Kidney (tissue), 14 donors: ENCODE data around the gene SMOC1. TPM values are rescaled to one million over a fixed set of nuclear protein-coding genes. Genes with fewer than 3 reads are reported as not detected.

ENCODE experiments used
- DNase-seq, 5 donors: peaks; one replicate each; pipeline ENCODE4 v3.0.0-alpha.2; 2013 to 2020
- FAIRE-seq: peaks from 2 replicates; lab custom pipeline; 2012; peaks lifted over from hg19 to GRCh38; lab: Jason Lieb, UNC
- H3K27ac ChIP-seq, 2 donors: one replicate each; pipeline ENCODE4 v1.7.0; 2013; ENCODE audit warnings: low read depth in 2 of 2, low read length in 2 of 2, inconsistent platforms in 1 of 2
- H3K27me3 ChIP-seq: one replicate; pipeline ENCODE4 v1.7.1; 2013; ENCODE audit warnings: low read length, inconsistent platforms; ENCODE audit not compliant: control insufficient read depth, insufficient read depth
- H3K36me3 ChIP-seq, 3 donors: one replicate each; pipeline versions ENCODE4 v1.7.0 to v1.7.1; 2013; ENCODE audit warnings: low read length in 3 of 3, control low read depth in 1 of 3, inconsistent platforms in 1 of 3; ENCODE audit not compliant: insufficient read depth in 3 of 3, control insufficient read depth in 2 of 3
- H3K4me1 ChIP-seq, 3 donors: one replicate each; pipeline versions ENCODE4 v1.7.0 to v1.7.1; 2013; ENCODE audit warnings: low read length in 3 of 3, inconsistent platforms in 1 of 3, low read depth in 1 of 3; ENCODE audit not compliant: control insufficient read depth in 2 of 3, insufficient read depth in 2 of 3
- H3K4me3 ChIP-seq, 3 donors: one replicate each; pipeline versions ENCODE4 v1.7.0 to v1.8.1; 2013; ENCODE audit warnings: low read length in 3 of 3, control low read depth in 1 of 3, inconsistent platforms in 1 of 3
- H3K9ac ChIP-seq, 3 donors: one replicate each; pipeline versions ENCODE4 v1.7.0 to v1.7.1; 2013; ENCODE audit warnings: low read length in 3 of 3, control low read depth in 1 of 3, inconsistent platforms in 1 of 3
- H3K9me3 ChIP-seq, 3 donors: one replicate each; pipeline versions ENCODE4 v1.7.0 to v1.7.1; 2013; ENCODE audit warnings: low read length in 3 of 3, control low read depth in 1 of 3, inconsistent platforms in 1 of 3; ENCODE audit not compliant: control insufficient read depth in 2 of 3, insufficient read depth in 1 of 3
- intact Hi-C: fragments of 100-400 bp; cut with DNase I; formaldehyde crosslinking; loops from one replicate; pipeline ENCODE4 v1.11.1; 2022
- polyA plus RNA-seq: library from polyadenylated mRNA; stranded (reverse); fragments of 350-450 nt; fragmentation: Illumina TruSeq; extraction: RNeasy Lipid Tissue Mini Kit (QIAGEN cat#74804); gene quantifications from one replicate; pipeline ENCODE4 v1.2.3, GENCODE V29; 2014; ENCODE audit warnings: low read depth, low replicate concordance; ENCODE audit not compliant: insufficient read depth
- total RNA-seq: library from RNA; stranded (reverse); fragmentation: NEBNext Ultra II Directional; extraction: Animal tissue kit (Norgen Biotek cat#: 25700); gene quantifications from one replicate; pipeline ENCODE4 v1.2.1, GENCODE V29; 2021
- TF ChIP-seq, protein P1 (sequence below): IDR thresholded peaks from 3 replicates; pipeline ENCODE4 v1.5.1; 2012; ENCODE audit warnings: mild to moderate bottlenecking, moderate library complexity, borderline replicate concordance; ENCODE audit not compliant: insufficient read depth; ENCODE audit errors: extremely low read depth
- donor health status: control.
- donor health status: control.
- donor health status: control.
- donor health status: control.
- donor health status: control.
- donor health status: DM: yes; HTN: yes; CAD: no.
- donor health status: Normal renal cell carcinoma (clear cell type).

SMOC1 gene
- total and polyA plus RNA-seq, 2 donors from 2014 or later = 1.2 to 2.8 TPM

DNA sequence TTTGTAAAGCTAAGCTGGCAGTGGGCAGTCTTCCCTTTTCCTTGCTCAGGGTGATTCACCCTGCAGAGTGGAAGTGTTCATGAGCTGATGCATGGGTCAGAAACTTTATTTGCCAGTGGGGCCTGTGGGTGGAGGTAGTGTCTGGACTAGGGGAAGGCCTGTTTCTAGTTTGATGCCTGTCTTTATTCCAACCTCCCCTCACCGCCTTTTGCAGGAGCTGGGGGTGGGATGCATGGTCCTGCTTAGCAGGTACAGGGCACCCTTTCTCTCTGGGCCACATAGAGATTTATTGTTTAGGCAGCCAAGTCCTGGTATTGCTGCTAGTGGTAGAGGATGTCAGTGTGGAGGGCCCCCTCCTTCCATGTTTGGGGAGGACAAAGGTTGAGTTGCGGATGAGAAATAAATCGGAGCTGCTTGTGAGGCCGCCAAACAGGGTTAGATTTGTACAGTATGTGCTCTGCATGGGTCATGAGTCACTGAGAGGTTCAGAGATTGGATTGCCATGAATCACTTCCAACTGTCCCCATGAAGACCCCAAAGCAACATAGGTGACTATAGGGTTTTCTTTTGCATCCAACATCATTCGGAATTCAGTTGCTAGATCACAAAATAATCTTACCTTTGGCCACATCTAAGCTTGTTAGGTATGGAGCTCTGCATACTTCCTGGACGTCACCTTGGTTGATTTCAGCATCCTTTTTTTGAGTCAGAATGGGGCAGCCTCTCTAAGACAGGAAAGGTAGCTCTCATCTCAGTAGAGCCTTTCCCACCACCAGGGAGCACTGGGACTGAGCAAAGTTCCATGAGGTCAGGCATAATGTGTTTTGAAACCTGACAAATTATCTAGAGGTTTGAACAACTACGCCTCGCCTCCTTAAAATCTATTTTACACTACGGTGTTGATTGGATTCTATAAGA, 8.8 kb downstream of the SMOC1 start:
- Histone ChIP-seq H3K36me3 (no peaks in the 10 kb centered on the region), H3K27ac (no peak overlapping the region), H3K9me3 (no peaks in the 10 kb centered on the region), H3K27me3 (no peaks in the 10 kb centered on the region), H3K4me3 (no peak overlapping the region), H3K4me1 (no peaks in the 10 kb centered on the region), H3K9ac (no peak overlapping the region)
- TF ChIP-seq, protein P1, sequence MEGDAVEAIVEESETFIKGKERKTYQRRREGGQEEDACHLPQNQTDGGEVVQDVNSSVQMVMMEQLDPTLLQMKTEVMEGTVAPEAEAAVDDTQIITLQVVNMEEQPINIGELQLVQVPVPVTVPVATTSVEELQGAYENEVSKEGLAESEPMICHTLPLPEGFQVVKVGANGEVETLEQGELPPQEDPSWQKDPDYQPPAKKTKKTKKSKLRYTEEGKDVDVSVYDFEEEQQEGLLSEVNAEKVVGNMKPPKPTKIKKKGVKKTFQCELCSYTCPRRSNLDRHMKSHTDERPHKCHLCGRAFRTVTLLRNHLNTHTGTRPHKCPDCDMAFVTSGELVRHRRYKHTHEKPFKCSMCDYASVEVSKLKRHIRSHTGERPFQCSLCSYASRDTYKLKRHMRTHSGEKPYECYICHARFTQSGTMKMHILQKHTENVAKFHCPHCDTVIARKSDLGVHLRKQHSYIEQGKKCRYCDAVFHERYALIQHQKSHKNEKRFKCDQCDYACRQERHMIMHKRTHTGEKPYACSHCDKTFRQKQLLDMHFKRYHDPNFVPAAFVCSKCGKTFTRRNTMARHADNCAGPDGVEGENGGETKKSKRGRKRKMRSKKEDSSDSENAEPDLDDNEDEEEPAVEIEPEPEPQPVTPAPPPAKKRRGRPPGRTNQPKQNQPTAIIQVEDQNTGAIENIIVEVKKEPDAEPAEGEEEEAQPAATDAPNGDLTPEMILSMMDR = no peak
- intact Hi-C loops = no loop called here
- DNase-seq (no peak), FAIRE-seq (no peak)

DNA sequence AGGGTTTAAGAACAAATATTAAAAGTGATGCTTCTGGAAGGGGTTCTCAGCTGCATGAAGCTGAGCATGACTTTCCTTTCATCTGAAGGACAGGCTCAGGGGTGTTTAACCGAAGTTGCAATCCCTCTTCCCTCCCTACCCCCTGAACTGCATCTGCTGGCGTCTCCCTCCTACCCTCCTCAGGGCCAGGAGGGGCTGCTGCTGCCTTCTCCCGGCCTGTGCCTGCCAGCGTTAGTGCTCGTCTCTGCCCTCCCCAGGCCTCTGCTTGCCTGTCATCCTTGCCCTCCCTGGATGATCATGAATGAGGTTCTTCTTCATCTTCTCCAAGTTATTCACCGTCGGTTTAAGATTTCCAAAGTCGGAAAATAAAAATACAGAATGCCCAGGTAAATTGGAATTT, 12.2 kb downstream of the SMOC1 start:
- Histone ChIP-seq H3K9ac (no peak overlapping the region), H3K9me3 (no peaks in the 10 kb centered on the region), H3K36me3 (no peaks in the 10 kb centered on the region), H3K4me3 (no peak overlapping the region), H3K27ac (no peak overlapping the region), H3K4me1 (no peaks in the 10 kb centered on the region), H3K27me3 (no peaks in the 10 kb centered on the region)
- intact Hi-C loops = no loop called here
- TF ChIP-seq, protein P1 = no peak
- no peak for DNase-seq
- no peak for FAIRE-seq

DNA sequence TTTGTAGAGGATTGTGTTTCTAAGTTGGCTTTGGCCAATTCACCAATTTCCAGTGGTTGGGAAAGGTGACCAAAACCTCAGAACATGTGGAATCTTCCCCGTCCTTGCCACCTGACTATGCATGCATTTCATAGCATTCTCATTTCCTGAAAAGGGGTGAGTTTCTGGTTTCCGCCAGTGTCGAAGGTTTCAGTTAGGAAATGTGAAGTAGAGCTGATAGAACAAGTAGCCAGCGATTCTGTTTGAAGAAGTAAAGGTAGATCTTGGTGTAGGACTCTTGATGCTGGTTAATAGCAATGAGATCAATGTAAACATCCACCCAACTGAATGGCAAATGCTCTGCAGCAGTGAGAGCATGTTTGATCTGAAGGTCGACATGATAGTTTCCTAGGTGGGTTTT, 15.9 kb downstream of the SMOC1 start:
- Histone ChIP-seq H3K4me3 (no peak overlapping the region), H3K27me3 (no peaks in the 10 kb centered on the region), H3K9me3 (peaks cover 0 to 12% (median 0%) of the 10 kb centered on the region in 3 donors), H3K9ac (no peak overlapping the region), H3K27ac (no peak overlapping the region), H3K36me3 (no peaks in the 10 kb centered on the region), H3K4me1 (no peaks in the 10 kb centered on the region)
- FAIRE-seq (no peak), DNase-seq (no peak)
- TF ChIP-seq, protein P1 = no peak
- intact Hi-C loops = no loop called here
